Epithelial cell of esophagus (primary cell): ENCODE measurements around the gene RFX6.

ENCODE experiments used
- DNase-seq: peaks from one replicate; pipeline ENCODE4 v3.0.0; 2010; ENCODE audit warnings: low read depth
- H3K4me3 ChIP-seq: 2 replicates; pipeline ENCODE4 v1.5.1; 2011; ENCODE audit warnings: mild to moderate bottlenecking, low read length, control low read depth
- TF ChIP-seq, protein P1 (sequence below): IDR thresholded peaks from 2 replicates; pipeline ENCODE4 v1.5.1; 2011; ENCODE audit warnings: low read depth, mild to moderate bottlenecking, low read length, control low read depth, inconsistent platforms; ENCODE audit not compliant: insufficient read depth; ENCODE audit errors: missing control alignments

Gene RFX6

DNA sequence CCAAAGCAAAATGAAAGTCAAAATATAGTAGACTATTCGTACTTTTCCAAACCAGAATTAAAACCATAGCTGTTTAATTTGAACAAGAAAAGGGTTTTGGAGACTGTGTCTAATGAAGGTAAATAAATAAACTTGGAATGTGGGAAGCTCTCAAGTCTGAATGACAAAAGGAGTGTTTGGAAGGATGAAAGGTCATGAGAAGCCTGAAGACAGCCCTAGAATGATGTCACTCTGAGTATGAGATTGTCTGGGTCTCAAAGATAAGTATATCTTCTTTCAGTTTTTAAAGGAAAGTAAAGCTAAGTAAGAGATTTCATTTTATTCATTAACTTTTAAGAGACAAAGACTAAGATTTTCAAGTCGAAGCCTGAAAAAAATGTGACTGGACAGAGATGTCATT, 72.9 kb downstream of the RFX6 start:
- DNase-seq = no peak
- TF ChIP-seq, protein P1, sequence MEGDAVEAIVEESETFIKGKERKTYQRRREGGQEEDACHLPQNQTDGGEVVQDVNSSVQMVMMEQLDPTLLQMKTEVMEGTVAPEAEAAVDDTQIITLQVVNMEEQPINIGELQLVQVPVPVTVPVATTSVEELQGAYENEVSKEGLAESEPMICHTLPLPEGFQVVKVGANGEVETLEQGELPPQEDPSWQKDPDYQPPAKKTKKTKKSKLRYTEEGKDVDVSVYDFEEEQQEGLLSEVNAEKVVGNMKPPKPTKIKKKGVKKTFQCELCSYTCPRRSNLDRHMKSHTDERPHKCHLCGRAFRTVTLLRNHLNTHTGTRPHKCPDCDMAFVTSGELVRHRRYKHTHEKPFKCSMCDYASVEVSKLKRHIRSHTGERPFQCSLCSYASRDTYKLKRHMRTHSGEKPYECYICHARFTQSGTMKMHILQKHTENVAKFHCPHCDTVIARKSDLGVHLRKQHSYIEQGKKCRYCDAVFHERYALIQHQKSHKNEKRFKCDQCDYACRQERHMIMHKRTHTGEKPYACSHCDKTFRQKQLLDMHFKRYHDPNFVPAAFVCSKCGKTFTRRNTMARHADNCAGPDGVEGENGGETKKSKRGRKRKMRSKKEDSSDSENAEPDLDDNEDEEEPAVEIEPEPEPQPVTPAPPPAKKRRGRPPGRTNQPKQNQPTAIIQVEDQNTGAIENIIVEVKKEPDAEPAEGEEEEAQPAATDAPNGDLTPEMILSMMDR = no peak
- H3K4me3 ChIP-seq = no peak overlapping the region

DNA sequence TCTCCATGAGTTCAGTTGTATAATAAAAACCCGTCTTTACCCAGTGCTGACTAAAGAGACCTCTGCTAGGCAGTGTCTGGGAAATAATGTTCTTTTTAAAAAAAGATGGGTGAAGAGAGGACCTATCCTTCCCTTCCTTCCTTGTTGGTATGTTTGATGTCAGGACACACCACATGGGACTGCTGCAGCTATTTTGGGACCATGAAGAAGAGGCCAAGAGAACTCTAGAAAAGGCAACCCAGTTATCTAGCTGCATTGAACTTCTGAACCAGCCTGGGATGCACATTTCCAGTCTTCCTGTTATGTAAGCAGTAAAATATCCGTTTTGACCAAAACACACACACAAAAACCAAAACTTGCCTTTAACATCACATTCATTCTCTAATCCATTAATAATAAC, 77.3 kb downstream of the RFX6 start:
- DNase-seq = no peak
- TF ChIP-seq, protein P1 = no peak
- no peak overlapping the region for H3K4me3 ChIP-seq

DNA sequence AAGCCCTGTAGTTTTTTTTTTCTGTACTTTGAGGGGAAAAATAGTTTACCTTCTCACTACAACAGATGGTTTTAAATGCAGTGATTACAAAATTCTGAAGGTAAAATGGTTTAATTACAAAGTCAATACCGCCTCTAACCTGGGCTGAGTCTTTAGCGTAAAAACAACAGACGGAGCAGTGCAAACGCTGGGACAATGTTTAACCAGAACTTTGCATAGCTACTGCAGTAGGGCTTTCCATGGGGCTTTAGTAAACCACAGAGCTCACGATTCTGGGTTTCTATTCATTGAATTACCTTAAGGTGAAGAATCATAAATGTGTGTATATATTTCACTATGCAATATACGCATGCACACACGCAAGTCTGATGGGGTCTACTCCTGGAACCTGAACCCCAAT, 77.9 kb downstream of the RFX6 start:
- TF ChIP-seq, protein P1 = no peak
- no peak overlapping the region for H3K4me3 ChIP-seq
- no peak for DNase-seq

DNA sequence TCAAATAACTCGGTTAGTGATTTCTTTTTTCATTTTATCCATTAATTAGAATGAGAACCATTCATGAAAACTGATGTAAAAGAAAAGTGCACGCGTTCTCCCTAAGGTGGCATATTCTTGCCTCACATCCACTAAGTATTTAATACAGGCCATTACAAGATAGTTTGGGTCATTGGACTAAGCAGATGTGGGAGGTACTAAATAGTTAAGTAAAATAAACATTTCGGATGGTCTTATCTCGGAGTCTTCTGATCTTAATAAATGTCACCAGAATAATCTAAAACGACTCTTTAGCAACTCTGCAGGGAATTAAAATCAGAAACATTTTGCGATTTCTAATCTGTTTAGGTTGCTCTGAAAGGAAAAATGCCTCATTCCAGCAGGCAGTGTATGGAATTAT, 78.7 kb downstream of the RFX6 start:
- TF ChIP-seq, protein P1 = no peak
- no peak for DNase-seq
- H3K4me3 ChIP-seq = no peak overlapping the region

DNA sequence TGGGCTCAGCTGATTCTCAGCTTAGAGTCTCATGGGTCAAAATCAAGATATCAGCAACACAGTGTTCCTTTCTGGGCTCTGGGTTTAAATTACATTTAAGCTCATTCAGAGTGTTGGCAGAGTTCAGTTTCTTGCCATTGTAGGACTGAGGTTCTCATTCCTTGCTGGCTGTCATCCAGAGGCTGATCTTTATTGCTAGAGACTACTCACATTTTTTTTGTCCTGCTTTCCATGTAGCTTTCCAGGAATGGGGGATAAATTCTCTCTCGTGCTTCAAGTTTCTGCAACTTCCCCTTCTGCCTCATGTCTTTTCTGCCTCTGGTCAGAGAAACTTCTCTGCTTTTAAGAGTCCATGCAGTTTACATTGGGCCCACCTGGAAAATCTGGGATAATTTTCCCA, 86.9 kb downstream of the RFX6 start:
- TF ChIP-seq, protein P1 = no peak
- no peak overlapping the region for H3K4me3 ChIP-seq
- no peak for DNase-seq

DNA sequence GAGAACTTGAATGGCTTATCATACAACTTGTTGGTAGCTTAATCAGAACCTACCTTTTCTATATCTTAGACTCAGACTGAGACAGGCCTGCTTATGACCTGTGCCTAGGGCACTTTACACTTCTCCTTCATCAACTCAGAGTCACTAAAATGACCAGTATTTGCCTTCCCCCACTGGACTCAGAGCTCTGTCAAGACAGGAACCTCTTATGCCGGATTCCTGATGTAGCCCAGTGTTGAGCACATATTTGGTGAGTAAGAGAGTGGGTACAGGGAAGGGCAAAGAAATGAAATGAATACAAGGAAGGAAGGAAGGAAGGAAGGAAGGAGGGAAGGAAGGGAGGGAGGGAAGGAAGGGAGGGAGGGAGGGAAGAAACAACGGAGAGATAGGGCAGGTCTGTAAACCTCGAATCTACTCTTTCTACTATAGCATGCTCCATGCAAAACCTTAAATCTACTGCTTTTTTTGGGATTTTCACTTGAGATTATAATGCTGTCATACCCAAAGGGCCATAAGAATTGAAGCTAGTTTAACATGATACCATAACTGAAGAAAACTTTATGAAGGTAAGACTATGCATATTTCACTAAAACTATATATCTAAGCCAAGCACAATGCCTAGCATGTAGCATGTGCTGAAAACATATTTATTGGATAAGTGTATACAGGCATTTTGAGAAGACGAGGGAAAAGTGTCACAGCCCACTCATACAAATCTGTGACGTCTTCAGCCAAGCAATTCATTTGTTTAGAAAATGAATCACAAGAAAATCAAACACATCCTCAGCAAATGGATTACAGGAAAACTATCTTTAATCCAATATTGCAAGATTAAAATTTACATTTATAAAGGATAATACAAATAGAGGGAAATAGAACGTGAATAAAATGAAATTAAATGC, 89.9 kb downstream of the RFX6 start:
- no peak for DNase-seq
- H3K4me3 ChIP-seq = no peak overlapping the region
- TF ChIP-seq, protein P1 = no peak
